Tibial nerve (tissue), 3 donors: ENCODE results near the gene CSAG2.

Experiments
- CTCF ChIP-seq, 5 experiments: fragments of 200-600 bp in 3 of 5; fragments of 450-650 bp in 2 of 5; sonication (generic) in 3 of 5; IDR thresholded peaks; one replicate each; pipeline ENCODE4 v1.5.1; 2016 to 2019; ENCODE audit warnings: antibody characterized with exemption in 5 of 5, mild to moderate bottlenecking in 3 of 5, moderate library complexity in 2 of 5
- POLR2A ChIP-seq, 2 donors: fragments of 450-650 bp; IDR thresholded peaks; one replicate each; pipeline ENCODE4 v1.6.1; 2017; ENCODE audit warnings: antibody characterized with exemption in 2 of 2, mild to moderate bottlenecking in 2 of 2, moderate library complexity in 2 of 2

- TF ChIP-seq CTCF (IDR thresholded peaks at IDR 0.05): no peak
- TF ChIP-seq POLR2A (IDR thresholded peaks at IDR 0.05): no peak
Observed at GRCh38 chrX:152674135-152674534, 34.9 kb downstream of the CSAG2 start.
